Hepatocyte (in vitro differentiated cells): ENCODE measurements around the gene ITPR2. TPM values are rescaled to one million over a fixed set of nuclear protein-coding genes. Genes with fewer than 3 reads are reported as not detected.

ENCODE experiments used
- DNase-seq: peaks from one replicate; pipeline ENCODE4 v3.0.0-alpha.2; 2016; ENCODE audit warnings: low spot score
- H2AFZ ChIP-seq: fragments of 200-600 bp; sonication (generic); 2 replicates; pipeline ENCODE4 v1.6.0; 2016; ENCODE audit warnings: antibody characterized with exemption, mild to moderate bottlenecking
- H3K27ac ChIP-seq: fragments of 200-600 bp; sonication (generic); 2 replicates; pipeline ENCODE4 v1.5.1; 2016; ENCODE audit warnings: mild to moderate bottlenecking
- H3K27me3 ChIP-seq: fragments of 200-600 bp; sonication (generic); 2 replicates; pipeline ENCODE4 v1.6.1; 2016
- H3K36me3 ChIP-seq: fragments of 200-600 bp; sonication (generic); replicated peaks from 2 replicates; pipeline ENCODE4 v1.5.1; 2016; ENCODE audit warnings: low read depth; ENCODE audit not compliant: insufficient read depth
- H3K4me1 ChIP-seq: fragments of 200-600 bp; sonication (generic); 2 replicates; pipeline ENCODE4 v1.5.1; 2016; ENCODE audit warnings: mild to moderate bottlenecking, moderate library complexity; ENCODE audit not compliant: insufficient read depth
- H3K4me2 ChIP-seq: fragments of 200-600 bp; sonication (generic); 2 replicates; pipeline ENCODE4 v1.6.0; 2016
- H3K4me3 ChIP-seq: fragments of 200-600 bp; sonication (generic); 2 replicates; pipeline ENCODE4 v1.5.1; 2016; ENCODE audit warnings: mild to moderate bottlenecking
- H3K79me2 ChIP-seq: fragments of 200-600 bp; sonication (generic); 2 replicates; pipeline ENCODE4 v1.6.0; 2017; ENCODE audit warnings: mild to moderate bottlenecking
- H3K9me2 ChIP-seq: fragments of 200-600 bp; sonication (generic); replicated peaks from 2 replicates; pipeline ENCODE4 v1.6.0; 2017; ENCODE audit warnings: mild to moderate bottlenecking; ENCODE audit not compliant: insufficient read depth
- H3K9me3 ChIP-seq: fragments of 200-600 bp; sonication (generic); 2 replicates; pipeline ENCODE4 v1.5.1; 2016; ENCODE audit warnings: low read depth, mild to moderate bottlenecking
- H4K20me1 ChIP-seq: fragments of 200-600 bp; sonication (generic); 2 replicates; pipeline ENCODE4 v1.6.0; 2016; ENCODE audit warnings: mild to moderate bottlenecking; ENCODE audit not compliant: insufficient read depth, poor library complexity, severe bottlenecking
- CTCF ChIP-seq: fragments of 200-600 bp; sonication (generic); IDR thresholded peaks from 2 replicates; pipeline ENCODE4 v1.5.1; 2016; ENCODE audit warnings: antibody characterized with exemption, mild to moderate bottlenecking; ENCODE audit not compliant: poor library complexity
- EZH2 ChIP-seq: fragments of 200-600 bp; sonication (generic); IDR thresholded peaks from 2 replicates; pipeline ENCODE4 v1.6.1; 2016; ENCODE audit warnings: antibody characterized with exemption, mild to moderate bottlenecking, borderline replicate concordance
- EZH2phosphoT487 ChIP-seq: fragments of 200-600 bp; sonication (generic); IDR thresholded peaks from one replicate; pipeline ENCODE4 v1.6.1; 2018; ENCODE audit warnings: antibody characterized with exemption, mild to moderate bottlenecking, low read depth, moderate library complexity; ENCODE audit not compliant: unreplicated experiment, severe bottlenecking
- WGBS: methylation state at CpG from one replicate; pipeline ENCODE4 v1.1.6; 2016; ENCODE audit warnings: low lambda C conversion rate; ENCODE audit errors: missing lambda C conversion rate; 5-methylcytosine and 5-hydroxymethylcytosine counted together
- polyA plus RNA-seq: library from polyadenylated mRNA; unstranded; fragments of >200 nt; fragmentation: Nextera tagmentation; extraction: Ambion mirVana; gene quantifications from 2 replicates; pipeline ENCODE4 v1.2.1, GENCODE V29; 2016
- total RNA-seq: library from RNA; depleted of rRNA; stranded (reverse); fragments of >200 nt; gene quantifications from 2 replicates; pipeline ENCODE4 v1.2.3, GENCODE V29; 2014

Gene ITPR2
- total and polyA plus RNA-seq, 2 experiments from 2014 or later, result 22.0 to 51.4 TPM

GRCh38 chr12:26599096-26599695, 233.8 kb downstream of the ITPR2 start:
- H3K36me3 ChIP-seq, result no peaks in the 10 kb centered on the region
- H3K27ac ChIP-seq, result no peak overlapping the region
- TF ChIP-seq EZH2phosphoT487 (no peak), CTCF (no peak), EZH2 (no peak)
- no peaks in the 10 kb centered on the region for H3K79me2 ChIP-seq
- H3K4me1 ChIP-seq, result no peaks in the 10 kb centered on the region
- H3K4me2 ChIP-seq, result no peak overlapping the region
- H3K4me3 ChIP-seq, result no peak overlapping the region
- no peak for DNase-seq
- H3K27me3 ChIP-seq, result no peaks in the 10 kb centered on the region
- no peaks in the 10 kb centered on the region for H4K20me1 ChIP-seq
- H3K9me2 ChIP-seq, result no peaks in the 10 kb centered on the region
- no peaks in the 10 kb centered on the region for H3K9me3 ChIP-seq
- WGBS, result 80% methylated on average over 7 of the region's 7 CpGs
- no peak overlapping the region for H2AFZ ChIP-seq

- no peaks in the 10 kb centered on the region for H3K4me1 ChIP-seq
- no peaks in the 10 kb centered on the region for H3K79me2 ChIP-seq
- H3K9me2 ChIP-seq, result no peaks in the 10 kb centered on the region
- no peaks in the 10 kb centered on the region for H4K20me1 ChIP-seq
- H3K9me3 ChIP-seq, result no peaks in the 10 kb centered on the region
- no peak overlapping the region for H3K4me3 ChIP-seq
- H3K36me3 ChIP-seq, result no peaks in the 10 kb centered on the region
- DNase-seq, result no peak
- no peaks in the 10 kb centered on the region for H3K27me3 ChIP-seq
- H3K27ac ChIP-seq, result no peak overlapping the region
- no peak for TF ChIP-seq EZH2
- H3K4me2 ChIP-seq, result no peak overlapping the region
- 100% methylated on average over 1 of the region's 1 CpG for WGBS
- H2AFZ ChIP-seq, result no peak overlapping the region
Measured at GRCh38 chr12:26595806-26596205, 237.2 kb downstream of the ITPR2 start.

GRCh38 chr12:26580619-26581018, 252.4 kb downstream of the ITPR2 start:
- TF ChIP-seq EZH2phosphoT487, result no peak
- no peak for TF ChIP-seq EZH2
- TF ChIP-seq CTCF, result no peak
- H3K4me3 ChIP-seq, result no peak overlapping the region
- no peaks in the 10 kb centered on the region for H3K79me2 ChIP-seq
- H3K36me3 ChIP-seq, result no peaks in the 10 kb centered on the region
- no peak overlapping the region for H2AFZ ChIP-seq
- no peak overlapping the region for H3K27ac ChIP-seq
- no peak for DNase-seq
- no peaks in the 10 kb centered on the region for H3K9me2 ChIP-seq
- H3K27me3 ChIP-seq, result no peaks in the 10 kb centered on the region
- no peaks in the 10 kb centered on the region for H3K9me3 ChIP-seq
- 72% methylated on average over 2 of the region's 2 CpGs for WGBS
- H4K20me1 ChIP-seq, result no peaks in the 10 kb centered on the region
- H3K4me1 ChIP-seq, result no peaks in the 10 kb centered on the region
- H3K4me2 ChIP-seq, result no peak overlapping the region

GRCh38 chr12:26576266-26576665, 256.7 kb downstream of the ITPR2 start:
- no peaks in the 10 kb centered on the region for H3K27me3 ChIP-seq
- TF ChIP-seq EZH2, result no peak
- no peak for TF ChIP-seq EZH2phosphoT487
- no peak for TF ChIP-seq CTCF
- no peak overlapping the region for H3K4me3 ChIP-seq
- no peak overlapping the region for H3K27ac ChIP-seq
- no peaks in the 10 kb centered on the region for H3K9me3 ChIP-seq
- no peak overlapping the region for H3K4me2 ChIP-seq
- no peak overlapping the region for H2AFZ ChIP-seq
- DNase-seq, result no peak
- H3K9me2 ChIP-seq, result no peaks in the 10 kb centered on the region
- WGBS, result 81% methylated on average over 6 of the region's 6 CpGs
- H3K79me2 ChIP-seq, result no peaks in the 10 kb centered on the region
- peaks cover 8% of the 10 kb centered on the region for H3K4me1 ChIP-seq
- H4K20me1 ChIP-seq, result no peaks in the 10 kb centered on the region
- no peaks in the 10 kb centered on the region for H3K36me3 ChIP-seq
